Loucy (cell line): ENCODE data around the gene CRYBG3.

Source experiments
- CTCF ChIP-seq: fragments of 200-600 bp; sonication (generic); conservative IDR thresholded peaks from 2 replicates; pipeline ENCODE4 v1.5.1; 2014; ENCODE audit warnings: mild to moderate bottlenecking, antibody characterized with exemption, low read length
- EZH2phosphoT487 ChIP-seq: fragments of 200-600 bp; IDR thresholded peaks from 2 replicates; pipeline ENCODE4 v1.6.1; 2018; ENCODE audit warnings: antibody characterized with exemption, mild to moderate bottlenecking, moderate library complexity, borderline replicate concordance

GRCh38 chr3:97827741-97828471 lies 6.1 kb downstream of the CRYBG3 start:
- TF ChIP-seq CTCF = no peak
- no peak for TF ChIP-seq EZH2phosphoT487
